Glutamatergic neuron (in vitro differentiated cells): ENCODE results near the gene MRPL39. TPM values are rescaled to one million over a fixed set of nuclear protein-coding genes. Genes with fewer than 3 reads are reported as not detected.

Experiments used
- DNase-seq: peaks from one replicate; pipeline ENCODE4 v3.0.0; 2022
- H3K27ac Mint-ChIP-seq: one replicate; pipeline ENCODE4 v1.8.0; 2020; ENCODE audit warnings: mild to moderate bottlenecking, mixed read lengths, inconsistent platforms; ENCODE audit not compliant: unreplicated experiment
- H3K27me3 Mint-ChIP-seq: one replicate; pipeline ENCODE4 v1.8.0; 2020; ENCODE audit warnings: mild to moderate bottlenecking, moderate library complexity, mixed read lengths, inconsistent platforms; ENCODE audit not compliant: unreplicated experiment
- H3K36me3 Mint-ChIP-seq: one replicate; pipeline ENCODE4 v1.8.0; 2020; ENCODE audit warnings: mild to moderate bottlenecking, mixed read lengths, inconsistent platforms; ENCODE audit not compliant: unreplicated experiment
- H3K4me1 Mint-ChIP-seq: one replicate; pipeline ENCODE4 v1.8.0; 2020; ENCODE audit warnings: mild to moderate bottlenecking, low read depth, mixed read lengths, inconsistent platforms; ENCODE audit not compliant: unreplicated experiment
- H3K4me3 Mint-ChIP-seq: one replicate; pipeline ENCODE4 v1.8.0; 2020; ENCODE audit warnings: mild to moderate bottlenecking, mixed read lengths, inconsistent platforms; ENCODE audit not compliant: unreplicated experiment
- H3K9me3 Mint-ChIP-seq: one replicate; pipeline ENCODE4 v1.8.0; 2020; ENCODE audit warnings: mild to moderate bottlenecking, moderate library complexity, mixed read lengths, inconsistent platforms; ENCODE audit not compliant: unreplicated experiment
- total RNA-seq: library from RNA; stranded (reverse); fragmentation: NEBNext Ultra II Directional; extraction: Animal tissue kit (Norgen Biotek cat#: 25700); gene quantifications from one replicate; pipeline ENCODE4 v1.2.1, GENCODE V29; 2021; ENCODE audit not compliant: unreplicated experiment
- TF ChIP-seq, protein P1 (sequence below): fragments of 200-600 bp; sonication (generic); IDR thresholded peaks from one replicate; pipeline ENCODE4 v1.5.0; 2021; ENCODE audit not compliant: partially characterized antibody, unreplicated experiment

Gene MRPL39
- total RNA-seq, 1 donor from 2014 or later, result 26.1 TPM

DNA sequence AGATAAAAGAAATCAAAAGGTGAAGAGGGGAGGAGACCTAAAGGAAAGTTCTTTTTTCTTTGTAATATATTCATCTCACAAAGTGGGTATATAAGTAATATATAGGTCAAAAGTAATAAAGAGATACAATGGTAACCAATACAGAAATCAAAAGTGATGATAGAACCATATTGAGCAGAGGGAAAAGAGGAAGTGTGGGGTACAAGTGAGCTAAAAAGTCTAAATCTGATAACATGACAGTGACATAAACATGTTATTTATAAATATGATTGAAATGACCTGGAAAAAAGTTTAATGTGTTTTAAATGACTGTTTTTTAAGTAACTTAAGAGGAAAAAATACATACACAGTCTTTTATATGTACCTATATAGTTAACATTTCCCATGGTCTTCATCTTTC, 70.5 kb downstream of the MRPL39 start:
- Mint-ChIP-seq H3K36me3 (peaks cover 8% of the 10 kb centered on the region), H3K27me3 (no peaks in the 10 kb centered on the region), H3K4me1 (no peaks in the 10 kb centered on the region), H3K4me3 (no peak overlapping the region), H3K27ac (no peak overlapping the region), H3K9me3 (peaks cover 1% of the 10 kb centered on the region)
- no peak for DNase-seq
- TF ChIP-seq, protein P1, sequence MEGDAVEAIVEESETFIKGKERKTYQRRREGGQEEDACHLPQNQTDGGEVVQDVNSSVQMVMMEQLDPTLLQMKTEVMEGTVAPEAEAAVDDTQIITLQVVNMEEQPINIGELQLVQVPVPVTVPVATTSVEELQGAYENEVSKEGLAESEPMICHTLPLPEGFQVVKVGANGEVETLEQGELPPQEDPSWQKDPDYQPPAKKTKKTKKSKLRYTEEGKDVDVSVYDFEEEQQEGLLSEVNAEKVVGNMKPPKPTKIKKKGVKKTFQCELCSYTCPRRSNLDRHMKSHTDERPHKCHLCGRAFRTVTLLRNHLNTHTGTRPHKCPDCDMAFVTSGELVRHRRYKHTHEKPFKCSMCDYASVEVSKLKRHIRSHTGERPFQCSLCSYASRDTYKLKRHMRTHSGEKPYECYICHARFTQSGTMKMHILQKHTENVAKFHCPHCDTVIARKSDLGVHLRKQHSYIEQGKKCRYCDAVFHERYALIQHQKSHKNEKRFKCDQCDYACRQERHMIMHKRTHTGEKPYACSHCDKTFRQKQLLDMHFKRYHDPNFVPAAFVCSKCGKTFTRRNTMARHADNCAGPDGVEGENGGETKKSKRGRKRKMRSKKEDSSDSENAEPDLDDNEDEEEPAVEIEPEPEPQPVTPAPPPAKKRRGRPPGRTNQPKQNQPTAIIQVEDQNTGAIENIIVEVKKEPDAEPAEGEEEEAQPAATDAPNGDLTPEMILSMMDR, result no peak

- H3K36me3 Mint-ChIP-seq, result peaks cover 8% of the 10 kb centered on the region
- no peak for DNase-seq
- H3K9me3 Mint-ChIP-seq, result peaks cover 1% of the 10 kb centered on the region
- H3K27ac Mint-ChIP-seq, result no peak overlapping the region
- TF ChIP-seq, protein P1, result no peak
- H3K4me3 Mint-ChIP-seq, result no peak overlapping the region
- no peaks in the 10 kb centered on the region for H3K27me3 Mint-ChIP-seq
- H3K4me1 Mint-ChIP-seq, result no peaks in the 10 kb centered on the region
Measured at GRCh38 chr21:25535849-25536248, 71.4 kb downstream of the MRPL39 start.

Other genes with a start within 250 kb of the MRPL39 start
- gene JAM2, start 31.8 kb upstream of the MRPL39 start, total RNA-seq, result 4.6 TPM
- 128 TPM for gene ATP5PF, start 127.4 kb upstream of the MRPL39 start, total RNA-seq
- gene GABPA, start 127.5 kb upstream of the MRPL39 start, total RNA-seq, result 16.2 TPM